Measurements from ENCODE around the gene LAT. TPM values are rescaled to one million over a fixed set of nuclear protein-coding genes. Genes with fewer than 3 reads are reported as not detected.
A peak's percentile ranks its signal among the peaks of the same experiment; 100 is the strongest.

The LAT gene
- total RNA-seq, 1 donor = 1.4 TPM

DNA sequence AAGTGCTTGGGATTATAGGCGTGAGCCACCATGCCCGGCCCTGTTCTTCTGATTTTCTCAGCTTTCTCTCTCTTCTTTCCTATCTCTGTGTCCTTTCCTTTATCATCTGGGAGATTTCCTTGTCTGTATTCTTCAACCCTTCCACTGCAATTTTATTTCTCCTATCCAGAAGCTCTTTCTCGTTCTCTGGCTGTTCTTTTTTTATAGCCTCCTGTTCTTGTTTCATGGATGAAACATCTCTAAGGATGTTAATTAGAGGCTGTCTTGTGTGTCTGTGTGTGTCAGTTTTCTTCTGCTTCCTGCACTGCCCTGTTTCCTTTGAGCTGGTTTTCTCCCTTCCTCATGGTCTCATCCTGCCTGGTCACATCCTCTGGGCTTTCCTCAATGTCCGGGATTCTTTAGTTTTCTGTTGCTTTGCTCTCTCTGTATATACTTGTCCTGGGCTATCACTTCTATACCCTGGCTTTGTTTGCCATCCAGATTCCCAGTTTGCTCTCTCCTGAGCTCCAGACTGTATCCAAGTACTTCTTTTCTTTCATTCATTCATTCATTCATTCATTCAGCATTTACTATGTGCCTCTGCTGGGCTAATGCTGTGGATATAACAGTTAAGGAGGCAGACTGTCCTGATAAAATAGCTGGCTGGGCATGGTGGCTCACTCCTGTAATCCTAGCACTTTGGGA lies 2.5 kb downstream of the LAT start:
- DNase-seq (ENCODE audit: insufficient read length, low spot score, missing footprints) = peak; percentile 54
- TF ChIP-seq, protein P1, sequence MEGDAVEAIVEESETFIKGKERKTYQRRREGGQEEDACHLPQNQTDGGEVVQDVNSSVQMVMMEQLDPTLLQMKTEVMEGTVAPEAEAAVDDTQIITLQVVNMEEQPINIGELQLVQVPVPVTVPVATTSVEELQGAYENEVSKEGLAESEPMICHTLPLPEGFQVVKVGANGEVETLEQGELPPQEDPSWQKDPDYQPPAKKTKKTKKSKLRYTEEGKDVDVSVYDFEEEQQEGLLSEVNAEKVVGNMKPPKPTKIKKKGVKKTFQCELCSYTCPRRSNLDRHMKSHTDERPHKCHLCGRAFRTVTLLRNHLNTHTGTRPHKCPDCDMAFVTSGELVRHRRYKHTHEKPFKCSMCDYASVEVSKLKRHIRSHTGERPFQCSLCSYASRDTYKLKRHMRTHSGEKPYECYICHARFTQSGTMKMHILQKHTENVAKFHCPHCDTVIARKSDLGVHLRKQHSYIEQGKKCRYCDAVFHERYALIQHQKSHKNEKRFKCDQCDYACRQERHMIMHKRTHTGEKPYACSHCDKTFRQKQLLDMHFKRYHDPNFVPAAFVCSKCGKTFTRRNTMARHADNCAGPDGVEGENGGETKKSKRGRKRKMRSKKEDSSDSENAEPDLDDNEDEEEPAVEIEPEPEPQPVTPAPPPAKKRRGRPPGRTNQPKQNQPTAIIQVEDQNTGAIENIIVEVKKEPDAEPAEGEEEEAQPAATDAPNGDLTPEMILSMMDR (IDR thresholded peaks at IDR 0.05; ENCODE audit: extremely low read depth, low read depth, low read length) = no peak
- Histone ChIP-seq H2AFZ (ENCODE audit: low read length) (no peak overlapping the region), H3K9me3 (ENCODE audit: low read depth, low read length) (no peaks in the 10 kb centered on the region), H3K27me3 (ENCODE audit: insufficient read depth, low read length) (no peaks in the 10 kb centered on the region), H3K4me1 (ENCODE audit: insufficient read depth, low read length) (no peaks in the 10 kb centered on the region), H3K79me2 (ENCODE audit: insufficient read depth, low read length) (no peaks in the 10 kb centered on the region), H4K20me1 (ENCODE audit: insufficient read depth, low read length) (no peaks in the 10 kb centered on the region), H3K4me2 (ENCODE audit: insufficient read depth, low read length) (no peak overlapping the region), H3K36me3 (ENCODE audit: insufficient read depth, low read length) (peaks cover 23% of the 10 kb centered on the region), H3K27ac (ENCODE audit: low read depth, low read length) (no peak overlapping the region), H3K4me3 (ENCODE audit: insufficient read depth, low read length) (no peak overlapping the region)

DNA sequence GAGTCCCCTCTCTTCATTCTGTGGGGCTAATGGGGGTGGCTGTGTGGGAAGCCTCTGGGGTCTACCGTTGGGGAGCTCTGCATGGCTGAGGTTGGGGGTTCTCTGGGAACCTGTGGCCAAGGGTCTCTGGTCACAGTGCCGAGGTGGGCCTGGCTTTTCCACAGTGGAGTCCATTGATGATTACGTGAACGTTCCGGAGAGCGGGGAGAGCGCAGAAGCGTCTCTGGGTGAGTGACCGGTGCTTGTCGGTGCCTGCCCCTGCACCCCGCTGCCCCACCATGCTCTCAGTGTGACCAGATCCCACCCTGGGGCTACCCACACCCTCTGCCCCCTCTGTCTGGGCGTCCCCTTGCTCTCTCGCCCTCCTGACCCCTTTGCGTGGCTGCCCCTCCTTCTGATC lies 4.5 kb downstream of the LAT start:
- Histone ChIP-seq H3K9me3 (ENCODE audit: low read depth, low read length) (no peaks in the 10 kb centered on the region), H3K4me2 (ENCODE audit: insufficient read depth, low read length) (no peak overlapping the region), H3K27ac (ENCODE audit: low read depth, low read length) (no peak overlapping the region), H2AFZ (ENCODE audit: low read length) (no peak overlapping the region), H3K4me1 (ENCODE audit: insufficient read depth, low read length) (no peaks in the 10 kb centered on the region), H3K79me2 (ENCODE audit: insufficient read depth, low read length) (no peaks in the 10 kb centered on the region), H3K36me3 (ENCODE audit: insufficient read depth, low read length) (peaks cover 13% of the 10 kb centered on the region), H4K20me1 (ENCODE audit: insufficient read depth, low read length) (no peaks in the 10 kb centered on the region), H3K4me3 (ENCODE audit: insufficient read depth, low read length) (no peak overlapping the region), H3K27me3 (ENCODE audit: insufficient read depth, low read length) (no peaks in the 10 kb centered on the region)
- peak; percentile 39 for DNase-seq (ENCODE audit: insufficient read length, low spot score, missing footprints)
- TF ChIP-seq, protein P1 (IDR thresholded peaks at IDR 0.05; ENCODE audit: extremely low read depth, low read depth, low read length) = no peak

DNA sequence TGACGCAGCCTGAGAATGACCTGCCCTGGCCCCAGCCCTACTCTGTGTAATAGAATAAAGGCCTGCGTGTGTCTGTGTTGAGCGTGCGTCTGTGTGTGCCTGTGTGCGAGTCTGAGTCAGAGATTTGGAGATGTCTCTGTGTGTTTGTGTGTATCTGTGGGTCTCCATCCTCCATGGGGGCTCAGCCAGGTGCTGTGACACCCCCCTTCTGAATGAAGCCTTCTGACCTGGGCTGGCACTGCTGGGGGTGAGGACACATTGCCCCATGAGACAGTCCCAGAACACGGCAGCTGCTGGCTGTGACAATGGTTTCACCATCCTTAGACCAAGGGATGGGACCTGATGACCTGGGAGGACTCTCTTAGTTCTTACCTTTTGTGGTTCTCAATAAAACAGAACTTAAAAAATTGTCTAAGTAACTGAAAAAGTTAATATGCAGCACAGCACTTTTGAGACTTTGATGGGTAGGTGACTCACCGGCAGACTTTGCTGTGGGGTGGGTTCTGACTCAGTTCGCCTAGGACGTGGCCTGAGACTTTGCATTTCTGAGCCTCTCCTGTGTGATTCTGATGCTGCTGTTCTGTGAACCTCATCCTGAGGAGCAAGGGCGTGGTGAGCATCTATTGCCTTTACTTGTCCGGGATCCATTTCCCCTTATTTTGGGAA lies 5.7 kb downstream of the LAT start:
- Histone ChIP-seq H3K79me2 (ENCODE audit: insufficient read depth, low read length) (no peaks in the 10 kb centered on the region), H3K36me3 (ENCODE audit: insufficient read depth, low read length) (peaks cover 13% of the 10 kb centered on the region), H3K4me1 (ENCODE audit: insufficient read depth, low read length) (no peaks in the 10 kb centered on the region), H2AFZ (ENCODE audit: low read length) (no peak overlapping the region), H3K27ac (ENCODE audit: low read depth, low read length) (no peak overlapping the region), H3K4me3 (ENCODE audit: insufficient read depth, low read length) (no peak overlapping the region), H3K4me2 (ENCODE audit: insufficient read depth, low read length) (no peak overlapping the region), H3K27me3 (ENCODE audit: insufficient read depth, low read length) (no peaks in the 10 kb centered on the region), H3K9me3 (ENCODE audit: low read depth, low read length) (no peaks in the 10 kb centered on the region), H4K20me1 (ENCODE audit: insufficient read depth, low read length) (no peaks in the 10 kb centered on the region)
- TF ChIP-seq, protein P1 (IDR thresholded peaks at IDR 0.05; ENCODE audit: extremely low read depth, low read depth, low read length) = no peak
- peak; percentile 39 for DNase-seq (ENCODE audit: insufficient read length, low spot score, missing footprints)

DNA sequence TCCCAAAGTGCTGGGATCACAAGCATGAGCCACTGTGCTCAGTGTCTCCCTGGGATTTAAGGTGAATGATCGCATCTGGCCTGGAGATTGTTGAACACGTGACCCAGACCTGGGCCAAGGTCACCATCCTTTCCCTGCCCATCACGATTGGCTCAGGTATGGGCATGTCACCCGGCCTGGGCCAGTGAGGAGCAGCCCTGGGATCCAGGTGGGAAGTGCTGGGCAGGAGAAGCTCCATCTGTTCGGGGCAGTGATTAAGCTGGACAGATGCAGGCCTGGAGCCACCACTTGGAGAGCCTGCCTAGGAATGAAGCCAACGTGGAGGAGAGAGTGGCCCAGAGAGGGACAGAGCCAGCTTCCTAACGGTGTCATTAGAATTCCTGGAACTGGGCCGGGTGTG lies 6.8 kb downstream of the LAT start:
- no peak overlapping the region for H2AFZ ChIP-seq (ENCODE audit: low read length)
- no peaks in the 10 kb centered on the region for H3K4me1 ChIP-seq (ENCODE audit: insufficient read depth, low read length)
- H3K79me2 ChIP-seq (ENCODE audit: insufficient read depth, low read length) = no peaks in the 10 kb centered on the region
- peaks cover 10% of the 10 kb centered on the region for H3K36me3 ChIP-seq (ENCODE audit: insufficient read depth, low read length)
- H3K9me3 ChIP-seq (ENCODE audit: low read depth, low read length) = no peaks in the 10 kb centered on the region
- no peak overlapping the region for H3K4me2 ChIP-seq (ENCODE audit: insufficient read depth, low read length)
- DNase-seq (ENCODE audit: insufficient read length, low spot score, missing footprints) = no peak
- H3K27me3 ChIP-seq (ENCODE audit: insufficient read depth, low read length) = no peaks in the 10 kb centered on the region
- H3K27ac ChIP-seq (ENCODE audit: low read depth, low read length) = no peak overlapping the region
- no peak overlapping the region for H3K4me3 ChIP-seq (ENCODE audit: insufficient read depth, low read length)
- H4K20me1 ChIP-seq (ENCODE audit: insufficient read depth, low read length) = no peaks in the 10 kb centered on the region
- TF ChIP-seq, protein P1 (IDR thresholded peaks at IDR 0.05; ENCODE audit: extremely low read depth, low read depth, low read length) = no peak

Data from osteoblast (primary cell).